Measurements from ENCODE around the gene ADGB. TPM values are rescaled to one million over a fixed set of nuclear protein-coding genes. Genes with fewer than 3 reads are reported as not detected.

ADGB gene
- total and polyA plus RNA-seq, 2 of the 13 experiments (the other 11 are each of a cell fraction or from before 2014, with no cell fraction given), result not detected

- no peak for TF ChIP-seq ZMAT5 (CRISPR knock-in tag; IDR thresholded peaks at IDR 0.05; ENCODE audit: borderline replicate concordance, low read depth)
- no peak for TF ChIP-seq MLX (CRISPR knock-in tag; IDR thresholded peaks at IDR 0.05)
- no peak for TF ChIP-seq NFE2L1 (CRISPR knock-in tag; IDR thresholded peaks at IDR 0.05; ENCODE audit: borderline replicate concordance)
Observed at GRCh38 chr6:146601352-146601751, 2.6 kb downstream of the ADGB start (continued).

GRCh38 chr6:146602526-146602925 lies 3.8 kb downstream of the ADGB start:
- CTCF ChIA-PET (ENCODE audit: low intra/inter-chr PET ratio, low total read pairs), result no interaction called here
- H3K9me3 ChIP-seq (ENCODE audit: low read length), result no peaks in the 10 kb centered on the region
- ATAC-seq (no peak), FAIRE-seq (no peak), DNase-seq (ENCODE audit: low spot score) (no peak)
- intact Hi-C loops (cut with micrococcal nuclease; ENCODE audit: unreplicated experiment), result no loop called here
- peaks cover 5% of the 10 kb centered on the region; the same call in 1 of the 2 replicates for H3K4me1 ChIP-seq (ENCODE audit: insufficient read depth, low read length)
- no peak overlapping the region for H3K4me3 ChIP-seq (replicated peaks in 1 of 3; ENCODE audit: insufficient read depth in 1 of 3, low read depth in 2 of 3, low read length in 3 of 3)
- H3K9ac ChIP-seq (ENCODE audit: insufficient read depth, low read depth, low read length), result no peak overlapping the region
- POLR2A ChIA-PET, result no interaction called here
- no peaks in the 10 kb centered on the region for H3K36me3 ChIP-seq (replicated peaks in 1 of 2; ENCODE audit: control insufficient read depth in 1 of 2, insufficient read depth in 2 of 2, low read length in 2 of 2)
- H4K20me1 ChIP-seq (ENCODE audit: insufficient read depth, low read length), result no peaks in the 10 kb centered on the region
- no TSS peak for BruUV-seq (replicated peaks)
- H3K27me3 ChIP-seq (ENCODE audit: control insufficient read depth in 1 of 2, insufficient read depth in 2 of 2, low read length in 2 of 2), result no peaks in the 10 kb centered on the region; a peak in 1 of 5 replicates
- H2AFZ ChIP-seq (ENCODE audit: low read length), result no peak overlapping the region
- 28% methylated on average over 6 of the region's 6 CpGs for WGBS (ENCODE audit: low lambda C conversion rate)
- H3K4me2 ChIP-seq (ENCODE audit: low read depth, low read length), result no peak overlapping the region
- H3K27ac ChIP-seq (ENCODE audit: extremely low read length, insufficient read depth, low read length), result no peak overlapping the region
- no peaks in the 10 kb centered on the region for H3K79me2 ChIP-seq (ENCODE audit: insufficient read depth, low read length)
- in situ Hi-C loops (cut with HindIII; ENCODE audit: extremely low pct_ligation_motif_present, low pct_unique_long_range_greater_than_20kb), result no loop called here
- no peak for TF ChIP-seq SP2 (CRISPR knock-in tag; IDR thresholded peaks at IDR 0.05)
- no peak for TF ChIP-seq ZNF570 (CRISPR knock-in tag; IDR thresholded peaks at IDR 0.05; ENCODE audit: borderline replicate concordance)
- TF ChIP-seq AGO1 (IDR thresholded peaks at IDR 0.05; ENCODE audit: low read depth, low read length, poor library complexity, severe bottlenecking), result no peak
- TF ChIP-seq MAFK (conservative IDR thresholded peaks at IDR 0.05 in 1 of 2, IDR thresholded peaks at IDR 0.05 in 1 of 2; ENCODE audit: low read length in 2 of 2), result no peak
- TF ChIP-seq NFIB (CRISPR knock-in tag; IDR thresholded peaks at IDR 0.05; ENCODE audit: borderline replicate concordance), result no peak
- TF ChIP-seq HDAC1 (CRISPR knock-in tag; IDR thresholded peaks at IDR 0.05), result no peak
- TF ChIP-seq ZNF703 (CRISPR knock-in tag; IDR thresholded peaks at IDR 0.05; ENCODE audit: borderline replicate concordance), result no peak
- no peak for TF ChIP-seq ZBTB4 (CRISPR knock-in tag; IDR thresholded peaks at IDR 0.05; ENCODE audit: borderline replicate concordance)
- TF ChIP-seq DMAP1 (CRISPR knock-in tag; IDR thresholded peaks at IDR 0.05), result no peak
- TF ChIP-seq TCF7L2 (IDR thresholded peaks at IDR 0.05; ENCODE audit: low read depth, low read length), result no peak
- no peak for TF ChIP-seq TFDP1 (CRISPR knock-in tag; IDR thresholded peaks at IDR 0.05; ENCODE audit: borderline replicate concordance)
- no peak for TF ChIP-seq KDM6A (CRISPR knock-in tag; IDR thresholded peaks at IDR 0.05; ENCODE audit: low read depth)
- TF ChIP-seq TIGD3 (CRISPR knock-in tag; IDR thresholded peaks at IDR 0.05; ENCODE audit: borderline replicate concordance), result no peak
- TF ChIP-seq ZNF501 (CRISPR knock-in tag; IDR thresholded peaks at IDR 0.05), result no peak

Measured in HepG2 (cell line).